SW480 (cell line): ENCODE results near the gene ASB8.

Experiments used
- DNase-seq: peaks from one replicate; pipeline ENCODE4 v3.0.0-alpha.2; 2016; ENCODE audit warnings: low spot score

ASB8 gene

GRCh38 chr12:48157018-48157888 lies at the start of gene ASB8:
Gene ASB8 (minus strand): TSS chr12:48157515. CDS start chr12:48153496, 4,019 bp downstream.
- DNase-seq, result peak; percentile 98

- no peak for DNase-seq
Measured at GRCh38 chr12:48203192-48203591, 45.9 kb upstream of the ASB8 start, which contains the start of gene OR10AD1. Gene OR10AD1 (minus strand): TSS chr12:48203292. CDS start chr12:48203292, 0 bp downstream.

- DNase-seq, result no peak
Measured at GRCh38 chr12:48202766-48203165, 45.5 kb upstream of the ASB8 start.

GRCh38 chr12:48201516-48201915 lies 44.2 kb upstream of the ASB8 start:
- no peak for DNase-seq

- no peak for DNase-seq
Measured at GRCh38 chr12:48201091-48201490, 43.8 kb upstream of the ASB8 start.

GRCh38 chr12:48199774-48200221 lies 42.5 kb upstream of the ASB8 start:
- DNase-seq, result no peak

- no peak for DNase-seq
Measured at GRCh38 chr12:48198985-48199384, 41.7 kb upstream of the ASB8 start.

- DNase-seq, result no peak
Measured at GRCh38 chr12:48198672-48198971, 41.3 kb upstream of the ASB8 start.

- peak; percentile 87 for DNase-seq
Measured at GRCh38 chr12:48197971-48198671, 40.8 kb upstream of the ASB8 start.

GRCh38 chr12:48197549-48197970 lies 40.2 kb upstream of the ASB8 start:
- peak; percentile 42 for DNase-seq

- no peak for DNase-seq
Measured at GRCh38 chr12:48194799-48195201, 37.5 kb upstream of the ASB8 start.

- no peak for DNase-seq
Measured at GRCh38 chr12:48193623-48194022, 36.3 kb upstream of the ASB8 start.

- no peak for DNase-seq
Measured at GRCh38 chr12:48192861-48193260, 35.5 kb upstream of the ASB8 start.

- DNase-seq, result no peak
Measured at GRCh38 chr12:48191096-48191495, 33.8 kb upstream of the ASB8 start.

GRCh38 chr12:48189331-48190125 lies 32.2 kb upstream of the ASB8 start:
- DNase-seq, result peak; percentile 72

GRCh38 chr12:48187916-48188695 lies 30.8 kb upstream of the ASB8 start:
- DNase-seq, result no peak

GRCh38 chr12:48185181-48185919 lies 28.0 kb upstream of the ASB8 start:
- DNase-seq, result no peak

- no peak for DNase-seq
Measured at GRCh38 chr12:48184549-48184922, 27.2 kb upstream of the ASB8 start.

- no peak for DNase-seq
Measured at GRCh38 chr12:48183876-48184548, 26.7 kb upstream of the ASB8 start.
